Fibroblast of skin of scalp (primary cell): Measurements from ENCODE around the gene ARAP1.

Source experiments
- DNase-seq: peaks from one replicate; pipeline ENCODE4 v3.0.0-alpha.2; 2013

The ARAP1 gene

DNA sequence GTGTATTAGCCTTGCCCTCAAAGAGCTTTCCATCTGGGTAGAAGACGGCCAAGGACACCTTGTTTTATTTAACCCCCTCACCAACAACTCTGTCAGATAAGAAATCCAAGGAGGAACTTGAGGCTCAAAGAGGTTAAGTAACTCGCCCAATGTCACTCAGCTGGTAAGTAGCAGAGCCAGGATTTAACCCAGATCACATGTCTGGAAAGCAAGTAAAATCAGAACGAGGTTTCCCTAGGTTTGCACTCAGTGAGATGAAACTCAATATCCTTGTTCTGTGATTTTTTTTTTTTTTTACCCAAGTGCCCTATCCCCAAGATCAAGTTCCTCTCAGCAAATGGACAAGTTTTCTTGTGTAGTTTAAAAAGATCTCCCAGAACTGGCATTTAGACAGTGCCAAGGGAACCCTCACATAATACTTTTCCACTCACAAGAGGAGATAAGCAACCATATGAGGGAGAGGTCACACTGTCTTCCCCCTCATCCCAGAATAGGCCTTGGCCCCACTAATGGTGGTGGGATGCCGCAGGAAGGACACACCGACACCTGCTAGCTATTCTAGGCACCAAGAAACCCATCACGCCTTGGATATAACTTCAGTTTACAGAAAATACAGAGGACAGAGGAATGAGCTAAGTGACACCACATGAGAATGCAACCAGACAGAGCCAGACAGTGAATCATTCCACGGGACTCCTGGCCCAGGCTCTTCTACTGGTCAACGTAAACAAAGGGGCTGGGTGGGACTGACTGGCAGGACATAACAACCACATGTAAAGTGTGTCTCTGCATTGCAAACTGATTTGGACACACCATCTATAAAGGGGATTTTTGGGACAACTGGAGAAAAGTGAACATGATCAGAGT lies 8.6 kb upstream of the ARAP1 start:
- peak; percentile 79 for DNase-seq

DNA sequence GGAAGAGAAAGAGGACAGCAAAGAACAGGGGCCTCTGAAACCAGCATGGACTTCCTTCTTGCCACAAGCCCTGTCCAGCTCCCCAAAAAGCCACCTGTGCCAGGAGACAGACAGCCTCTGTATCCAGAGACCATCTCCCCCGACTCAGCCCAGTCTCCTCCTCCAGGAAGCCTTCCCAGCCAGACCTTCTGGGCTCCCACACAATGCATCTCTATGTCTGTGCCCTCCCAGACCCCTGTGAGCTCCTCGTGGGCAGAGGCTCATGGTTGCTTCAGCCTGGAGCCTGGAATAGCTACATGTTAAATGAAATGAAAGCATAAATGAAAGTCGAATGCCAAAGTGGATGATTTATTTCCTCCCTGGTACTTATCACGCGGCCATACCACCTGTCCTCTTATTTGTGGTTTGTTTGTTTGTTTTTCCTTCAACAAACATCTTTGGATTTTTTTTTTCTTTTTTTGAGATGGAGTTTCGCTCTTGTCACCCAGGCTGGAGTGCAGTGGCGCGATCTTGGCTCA lies 7.3 kb upstream of the ARAP1 start:
- DNase-seq, result no peak

DNA sequence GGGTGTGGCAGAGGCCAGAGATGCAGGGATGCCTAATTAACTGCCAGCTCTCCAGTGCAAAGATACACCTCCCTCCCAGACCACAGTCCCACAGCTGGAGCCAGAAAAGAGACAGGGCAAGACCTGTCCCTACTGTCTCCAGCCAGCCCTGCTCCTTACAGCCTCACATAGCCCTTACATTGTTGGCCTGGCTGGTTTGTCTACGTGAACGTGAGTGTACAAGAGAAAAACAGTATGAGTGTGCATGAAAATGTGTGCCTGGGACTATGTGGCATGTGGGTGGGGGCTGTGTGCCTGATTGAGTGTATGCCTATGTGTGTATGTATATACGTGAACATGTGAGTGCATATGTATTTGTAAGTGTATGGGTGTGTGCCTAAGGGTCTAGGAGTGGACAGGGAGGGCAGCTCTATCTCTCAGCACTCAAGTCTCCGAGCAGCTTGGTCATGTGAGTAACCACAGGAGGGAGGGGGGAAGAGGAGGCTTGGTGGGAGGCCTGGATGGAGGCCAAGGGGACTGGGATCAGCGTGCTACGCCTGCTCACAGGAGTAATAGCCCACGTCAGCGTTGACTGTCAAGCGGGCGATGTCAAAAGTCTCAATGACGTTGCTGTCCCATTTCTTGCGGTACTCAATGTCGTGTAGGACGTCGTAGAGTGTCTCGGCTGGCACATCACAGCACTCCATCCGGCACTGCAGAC lies 6.6 kb upstream of the ARAP1 start:
- DNase-seq, result peak; percentile 94

DNA sequence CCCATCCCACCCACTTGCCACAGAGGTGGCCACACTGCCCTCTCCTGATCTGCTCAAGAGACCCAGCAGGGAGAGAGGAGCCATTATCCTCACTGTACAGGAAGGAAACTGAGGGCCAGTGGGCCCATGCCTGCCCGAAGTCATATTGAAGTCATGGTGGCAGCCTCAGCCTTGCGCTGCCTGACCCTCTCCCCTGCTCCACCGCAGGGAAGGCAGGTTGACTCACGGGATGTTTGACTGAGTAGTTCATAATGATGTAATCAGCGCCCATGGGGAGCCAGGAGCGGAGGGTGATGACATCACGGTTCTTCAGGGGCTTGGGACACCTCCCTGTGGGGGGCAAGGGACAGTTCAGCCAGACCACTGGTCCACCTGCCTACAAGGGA lies 6.1 kb upstream of the ARAP1 start:
- peak; percentile 67 for DNase-seq

DNA sequence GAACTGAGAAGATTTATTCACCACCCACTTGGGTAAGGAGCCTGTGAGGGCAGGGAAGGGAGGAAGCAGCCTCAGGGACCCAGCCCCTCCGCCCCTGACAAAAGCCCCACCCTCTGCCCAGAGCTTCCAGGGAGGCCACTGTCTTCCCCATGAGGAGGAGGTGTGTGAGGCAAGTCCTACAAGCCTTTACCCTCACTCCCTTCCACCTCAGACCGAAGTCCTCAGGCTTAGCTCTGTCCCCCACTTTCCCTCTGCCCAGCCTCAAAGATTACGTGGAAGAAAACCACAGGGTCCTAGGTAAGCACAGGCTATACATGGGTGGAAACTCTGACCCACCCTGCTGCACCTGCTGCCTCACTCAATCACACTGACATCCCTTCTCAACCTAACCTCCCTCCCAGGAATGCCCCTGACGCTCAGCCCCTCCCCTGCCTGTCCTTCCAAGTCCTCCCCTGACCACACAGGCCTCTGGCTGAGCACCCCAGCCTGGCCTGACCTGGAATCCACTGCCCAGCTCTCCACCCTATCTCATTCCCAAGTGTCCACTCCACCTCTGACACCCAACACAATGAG lies 3.6 kb upstream of the ARAP1 start:
- DNase-seq, result no peak

DNA sequence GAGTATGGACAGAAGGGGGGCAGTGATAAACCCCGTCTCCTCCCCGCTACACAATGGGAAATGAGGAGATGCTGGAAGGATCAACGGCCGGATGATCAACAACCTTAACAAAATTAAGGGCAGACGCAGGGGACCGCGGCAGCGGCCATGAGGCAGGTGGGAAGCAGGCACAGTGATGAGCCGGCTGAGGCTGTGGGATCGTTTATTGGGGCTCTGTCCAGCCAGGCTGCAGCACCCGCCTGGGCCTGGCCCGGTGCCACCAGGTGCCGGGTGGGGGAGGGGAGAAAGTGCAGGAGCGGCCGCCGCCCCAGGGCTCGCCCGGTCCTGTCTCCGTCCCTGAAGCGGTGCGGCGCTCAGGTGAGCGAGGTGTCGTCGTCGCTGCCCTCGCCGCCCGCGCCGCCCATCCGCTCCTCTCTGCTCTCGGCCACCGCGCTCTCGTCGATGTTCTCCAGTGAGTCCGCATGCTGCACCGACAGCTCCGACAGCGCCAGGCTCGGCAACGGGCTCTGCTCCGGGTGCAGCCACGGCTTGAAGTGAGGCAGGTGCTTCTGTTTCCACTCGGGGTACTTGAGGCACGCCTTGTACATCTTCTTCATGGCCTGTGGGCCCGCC lies 2.4 kb upstream of the ARAP1 start:
- no peak for DNase-seq

DNA sequence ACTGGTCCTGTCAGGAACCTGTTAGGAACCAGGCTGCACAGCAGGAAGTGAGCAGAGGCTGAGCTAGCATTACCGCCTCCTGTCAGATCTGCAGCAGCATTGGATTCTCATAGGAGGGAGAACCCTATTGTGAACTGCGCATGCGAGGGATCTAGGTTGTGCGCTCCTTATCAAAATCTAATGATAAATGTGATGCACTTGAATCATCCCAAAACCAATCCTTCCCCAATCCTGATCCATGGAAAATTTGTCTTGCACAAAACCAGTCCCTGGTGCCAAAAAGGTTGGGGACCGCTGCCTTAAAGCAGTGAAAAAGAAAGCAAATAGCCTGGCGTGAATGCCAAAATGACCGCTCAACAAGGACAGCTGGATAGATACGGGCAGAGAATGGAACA lies 1.9 kb upstream of the ARAP1 start:
- DNase-seq, result no peak

DNA sequence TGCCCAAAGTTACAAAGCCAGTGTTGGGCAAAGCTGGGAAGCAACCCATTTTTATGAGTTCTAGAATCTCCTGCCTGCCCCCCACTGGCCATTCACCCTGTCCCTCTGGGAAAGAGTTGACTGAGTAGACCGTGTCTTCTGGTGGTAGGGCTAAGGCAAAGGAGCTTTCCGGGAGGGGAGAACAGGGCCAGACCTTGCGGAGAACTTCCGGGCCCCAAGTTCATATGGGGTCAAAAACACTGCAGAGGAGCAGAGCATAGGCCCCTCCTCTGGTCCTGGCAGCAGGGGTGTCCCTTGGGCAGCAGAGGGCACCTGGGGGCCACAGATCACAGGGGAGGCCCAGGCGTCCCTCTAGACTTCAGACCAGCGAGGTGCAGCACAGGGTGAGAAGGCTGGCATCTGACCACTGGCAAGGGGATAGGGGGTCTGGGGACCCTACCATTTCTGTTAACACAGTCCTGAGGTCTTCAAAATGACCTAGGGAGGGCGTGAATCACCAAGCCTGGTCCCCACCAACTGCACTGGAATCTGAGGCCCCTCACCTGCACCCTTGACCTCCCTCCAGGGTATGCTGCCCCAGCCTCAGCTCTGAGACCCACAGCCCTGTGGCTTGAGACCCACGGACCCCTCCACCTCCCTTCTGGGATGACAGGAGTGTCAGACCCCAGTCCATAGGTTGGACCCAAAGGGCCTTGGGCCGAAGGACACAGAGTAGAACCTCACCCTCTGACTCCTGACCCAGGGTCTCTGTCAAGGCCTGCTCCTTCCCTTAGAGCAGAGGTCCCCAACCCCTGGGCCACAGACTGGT lies 1.3 kb upstream of the ARAP1 start:
- DNase-seq, result peak; percentile 5

DNA sequence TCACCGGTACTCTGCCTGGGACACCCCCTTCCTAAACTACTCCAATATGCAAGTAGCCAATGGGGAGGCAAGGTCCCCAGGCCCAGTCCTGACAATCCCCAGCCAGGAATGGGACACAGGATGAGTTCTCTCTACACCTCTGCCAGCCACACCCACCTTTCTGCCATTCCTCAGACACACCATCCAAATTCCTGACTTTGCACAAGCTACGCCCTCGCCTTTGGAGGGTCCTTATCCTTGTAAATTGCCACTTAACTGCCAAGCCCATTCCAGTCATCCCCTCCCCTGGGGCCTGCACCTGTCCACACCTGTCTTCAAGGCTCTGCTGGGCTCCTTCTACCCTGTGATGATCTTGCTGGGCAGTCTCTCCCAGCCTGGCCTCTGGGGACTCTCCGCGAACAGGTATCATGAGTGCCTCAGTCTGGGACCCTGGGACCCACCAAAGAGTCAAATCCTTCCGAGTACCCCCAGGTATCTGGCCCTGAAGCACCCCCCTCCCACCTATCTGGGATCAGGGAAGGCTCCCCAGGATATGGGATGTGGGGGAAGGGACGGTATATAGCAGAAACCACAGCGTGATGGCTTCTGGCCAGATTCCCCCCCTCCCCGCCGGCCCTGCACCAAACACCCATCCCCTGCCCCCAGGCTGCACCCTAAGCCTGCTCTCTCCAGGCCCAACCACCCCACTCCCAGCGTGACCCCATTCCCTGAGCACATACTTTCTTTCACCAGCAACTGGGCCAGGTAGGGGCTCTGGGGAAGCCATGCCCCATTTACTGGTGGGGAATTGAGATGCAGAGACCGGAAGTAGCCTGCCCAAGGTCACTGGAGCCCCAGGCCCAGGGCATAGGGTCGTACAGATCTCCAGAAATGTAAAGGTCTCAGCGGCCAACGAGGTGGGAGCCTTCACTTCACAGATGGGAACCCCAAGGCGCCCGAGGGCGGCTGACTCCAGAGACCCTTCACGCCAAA lies 806 bp downstream of the ARAP1 start:
- no peak for DNase-seq

DNA sequence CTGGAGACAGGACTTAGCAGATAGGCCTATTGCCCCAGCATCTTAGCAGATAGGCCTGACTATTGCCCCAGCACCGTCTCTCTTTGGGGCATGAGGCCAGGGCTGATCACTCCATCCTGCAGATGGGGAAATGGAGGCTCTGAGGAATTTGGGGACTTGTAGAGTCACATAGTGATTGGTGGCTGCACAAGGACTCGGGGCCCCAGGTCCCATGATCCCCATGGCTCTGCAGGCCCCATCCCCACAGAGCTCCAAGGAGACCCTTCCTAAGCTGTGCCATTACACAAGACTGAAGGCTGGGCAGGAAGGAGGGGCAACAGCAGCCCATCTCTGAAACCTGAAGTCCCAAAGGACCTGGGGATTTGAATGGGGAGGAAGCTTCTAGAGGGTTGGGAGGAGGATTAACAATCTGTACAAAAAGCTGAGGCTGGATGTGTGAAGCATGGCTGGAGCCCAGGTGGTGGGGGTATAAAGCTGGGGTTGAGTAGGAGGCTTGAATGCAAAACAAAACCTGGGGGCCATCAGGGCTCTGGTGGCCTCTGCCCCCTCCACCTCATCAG lies 1.6 kb downstream of the ARAP1 start:
- no peak for DNase-seq

DNA sequence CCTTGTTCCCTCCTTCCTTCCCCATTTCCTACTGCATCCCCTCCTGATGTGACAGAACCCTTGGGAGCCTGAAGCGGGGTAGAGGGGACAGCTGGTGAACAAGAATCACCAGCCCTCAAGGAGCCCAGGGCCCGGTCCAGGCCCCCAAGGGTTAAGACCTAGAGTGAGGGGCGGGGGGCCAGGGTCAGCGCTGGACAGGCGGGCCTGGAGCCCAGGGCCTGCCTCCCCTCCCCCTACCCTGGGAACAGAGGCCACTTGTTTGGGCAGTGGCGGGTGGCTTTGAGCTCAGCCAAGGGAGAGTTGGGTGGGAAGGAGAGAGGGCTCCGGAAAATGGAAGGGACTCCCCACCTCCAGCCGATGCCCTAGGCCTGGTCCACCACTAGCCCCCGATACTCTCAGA lies 2.1 kb downstream of the ARAP1 start:
- no peak for DNase-seq

DNA sequence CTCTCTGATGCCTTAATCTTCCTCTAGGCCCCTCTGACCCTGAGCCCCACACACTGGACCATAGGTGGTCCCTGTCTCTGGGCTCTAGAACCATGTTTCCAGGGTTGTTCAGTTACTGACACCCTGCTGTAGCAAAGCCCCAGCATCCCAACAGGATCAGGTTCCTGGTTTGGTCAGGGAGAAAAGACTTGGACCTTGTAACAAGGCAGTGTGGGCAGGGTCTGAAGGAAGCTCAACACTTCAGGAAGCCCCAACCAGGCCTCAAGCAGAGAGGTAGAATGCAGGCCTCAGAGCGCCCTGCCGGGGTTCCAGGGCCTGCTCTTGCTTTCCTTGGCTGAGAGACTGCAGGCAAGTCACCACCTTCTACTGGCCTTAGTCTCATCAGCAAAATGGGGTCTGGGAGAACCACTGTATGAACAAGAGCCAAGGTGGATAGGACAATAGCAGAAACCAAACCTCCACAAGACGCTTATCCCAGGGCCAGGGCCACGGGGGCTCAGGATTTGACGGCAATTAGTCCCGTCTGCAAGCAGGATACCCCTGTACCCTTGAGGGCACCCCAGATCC lies 4.8 kb downstream of the ARAP1 start:
- no peak for DNase-seq

DNA sequence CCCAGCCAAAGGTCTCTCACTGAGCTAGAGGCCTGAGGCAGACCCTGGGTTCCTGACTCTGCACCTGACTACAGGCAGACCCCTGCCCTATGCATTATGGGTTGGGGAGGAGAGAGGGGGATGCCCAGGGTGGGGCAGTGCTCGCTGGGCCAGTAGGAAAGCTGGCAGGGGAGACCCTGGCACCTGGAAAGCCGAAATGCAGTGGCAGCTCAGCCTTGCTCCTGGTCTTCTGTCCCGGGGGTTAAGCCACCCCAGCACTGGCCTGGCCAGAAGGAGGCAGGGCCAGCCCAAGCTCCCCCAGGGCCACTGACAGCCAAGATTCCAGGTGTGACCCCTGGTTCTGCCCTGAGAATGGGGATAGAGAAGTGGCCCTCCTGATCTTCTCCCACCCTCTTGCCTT lies 5.4 kb downstream of the ARAP1 start:
- DNase-seq, result no peak

DNA sequence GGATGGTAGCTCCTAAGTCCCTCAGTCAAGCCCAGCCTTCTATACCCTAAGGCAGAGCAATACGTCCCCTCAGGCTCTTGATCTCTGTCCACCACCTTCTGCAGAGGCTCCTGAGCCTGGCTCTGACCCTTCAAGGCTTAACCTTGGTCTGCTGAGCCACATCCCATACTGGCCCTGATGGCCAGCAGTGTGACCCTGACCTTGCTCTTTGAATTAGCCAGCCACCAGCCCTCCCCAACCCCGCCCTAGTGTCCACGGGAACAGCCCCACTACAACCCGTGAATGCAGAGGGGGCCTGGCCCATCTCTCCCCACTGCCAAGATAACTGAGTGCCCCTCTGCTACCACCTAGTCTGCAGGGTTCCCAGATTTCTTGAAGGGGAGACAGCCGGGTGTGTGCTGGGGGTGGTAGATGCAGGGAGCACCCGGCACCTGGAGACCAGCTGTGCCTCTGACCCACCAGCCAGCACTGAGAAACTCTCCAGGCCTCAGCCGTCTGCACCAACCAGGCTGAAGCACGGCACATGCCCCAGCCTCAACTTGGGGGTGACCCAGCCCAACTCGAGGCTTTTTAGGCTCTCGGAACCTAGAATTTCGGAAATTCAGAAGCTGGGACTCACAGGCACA lies 6.2 kb downstream of the ARAP1 start:
- no peak for DNase-seq

DNA sequence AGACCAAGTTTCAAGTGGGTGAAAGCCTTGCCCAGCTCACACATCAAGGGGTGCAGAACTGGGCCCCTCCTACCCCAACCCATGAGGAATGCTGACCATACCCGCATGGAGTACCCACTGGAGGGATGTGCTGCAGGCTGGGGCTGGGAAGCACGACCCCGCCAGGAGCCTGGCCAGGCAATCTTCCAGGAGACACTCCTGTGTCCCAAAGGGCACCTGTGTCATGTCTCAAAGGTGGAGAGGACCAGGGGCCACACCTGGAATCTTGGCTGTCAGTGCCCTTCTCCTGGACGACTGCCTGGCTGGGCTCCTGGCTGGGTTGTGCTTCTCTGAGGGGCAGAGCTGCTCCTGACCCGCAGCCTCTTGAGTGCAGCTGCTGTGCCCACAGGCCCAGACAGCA lies 6.7 kb downstream of the ARAP1 start:
- DNase-seq, result no peak

DNA sequence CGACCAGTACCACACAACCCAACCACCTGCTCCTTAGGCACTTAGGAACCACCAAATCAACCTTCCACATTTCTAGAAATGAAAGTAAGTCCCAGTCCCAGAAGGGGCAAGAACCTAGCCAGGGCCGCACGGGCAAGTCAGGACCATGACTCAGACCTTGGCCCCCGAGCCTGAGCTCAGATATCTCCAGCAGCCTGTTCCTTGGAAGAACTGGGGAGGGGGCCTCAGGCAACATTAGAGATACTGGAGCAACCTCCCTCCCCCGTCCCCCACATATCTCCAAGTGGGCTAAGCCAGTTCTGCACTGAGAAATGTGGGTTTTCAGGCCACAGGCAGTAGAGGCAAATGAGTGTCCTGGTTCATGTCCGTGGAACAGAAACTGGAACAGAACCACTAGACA lies 7.7 kb downstream of the ARAP1 start:
- no peak for DNase-seq

DNA sequence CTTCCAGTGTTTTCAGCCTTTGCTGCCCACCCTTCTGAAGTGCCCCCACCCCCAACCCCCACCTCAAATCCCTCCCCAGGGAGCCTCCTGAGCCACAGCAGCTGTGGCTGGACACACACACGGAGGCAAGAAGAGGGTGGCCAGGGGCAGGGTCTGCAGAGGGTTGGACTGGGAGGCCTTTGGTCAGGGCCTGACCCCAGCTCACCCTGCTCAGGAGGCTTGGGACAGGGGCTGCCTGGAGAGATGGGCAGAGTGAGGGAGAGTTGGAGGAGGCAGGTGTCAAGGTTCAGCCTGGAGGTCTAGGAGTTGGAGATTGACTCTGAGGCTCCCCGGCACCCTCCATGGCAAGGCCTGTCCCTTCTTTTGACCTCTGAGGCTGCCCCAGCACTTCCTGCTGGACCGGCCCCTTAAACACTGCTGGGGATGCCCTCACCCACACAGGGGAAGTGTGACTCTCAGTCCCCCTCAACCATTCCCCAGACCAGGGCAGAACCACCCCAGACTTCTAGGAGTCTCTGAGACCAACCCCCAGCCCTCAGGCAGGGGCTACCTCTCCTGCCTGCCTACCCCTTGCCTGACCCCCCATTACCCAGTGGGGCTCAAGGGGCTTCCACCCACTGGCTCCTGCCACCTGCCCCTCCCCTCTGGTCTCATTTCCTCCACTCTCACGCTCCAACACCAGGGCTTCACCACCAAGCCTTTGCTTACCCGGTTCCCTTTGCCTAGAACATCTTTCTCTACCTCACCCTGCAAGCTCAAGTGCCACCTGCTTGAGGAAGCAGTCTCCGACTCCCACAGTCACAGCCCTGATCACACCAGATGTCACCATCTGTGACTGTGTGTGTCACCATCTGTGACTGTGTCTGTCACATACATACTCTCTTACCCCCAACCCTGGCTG lies 8.6 kb downstream of the ARAP1 start:
- DNase-seq, result no peak

DNA sequence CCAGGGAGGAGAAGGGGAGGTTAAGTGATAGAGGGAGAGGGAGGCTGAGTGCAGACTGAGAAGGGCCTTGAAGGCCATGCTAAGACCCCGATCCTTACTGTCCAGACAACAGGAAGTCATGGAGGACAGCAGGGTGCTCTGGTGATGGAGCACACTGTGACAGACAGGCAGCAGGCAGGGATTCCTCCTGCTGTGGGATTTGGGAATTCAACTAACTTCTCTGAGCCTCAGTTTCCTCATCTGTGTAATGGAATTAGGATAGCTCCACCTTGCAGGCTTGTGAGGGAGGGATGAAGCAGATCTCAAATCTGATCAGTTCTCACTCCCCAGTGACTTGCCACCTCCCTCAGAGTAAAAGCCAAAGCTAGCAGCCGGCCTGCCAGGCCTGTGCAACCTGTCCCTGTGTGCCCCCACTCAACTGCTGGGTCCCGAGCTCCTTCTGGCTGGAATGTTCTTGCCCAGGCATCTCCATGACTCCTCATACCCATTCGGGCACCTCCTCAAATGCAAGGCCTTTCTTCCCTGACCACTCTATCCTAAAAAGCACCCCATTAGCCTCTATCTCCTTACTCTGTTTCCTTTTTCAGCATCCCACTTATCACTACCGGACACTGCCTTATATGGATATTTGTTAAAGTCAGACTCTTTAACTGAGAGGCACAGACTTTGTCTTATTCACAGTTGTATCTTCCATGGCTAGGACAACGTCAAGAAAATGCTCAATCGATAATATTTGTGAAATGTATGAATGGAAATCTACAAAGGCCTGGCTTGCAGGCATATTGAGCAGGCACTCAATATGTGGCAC lies 9.5 kb downstream of the ARAP1 start:
- no peak for DNase-seq
